ENCODE data around the gene CDK12.
"Not testable (repeated sequence)": the region's sequence is repeated elsewhere in the genome, so short reads cannot be mapped to it uniquely, and the experiment has no call there.

DNA sequence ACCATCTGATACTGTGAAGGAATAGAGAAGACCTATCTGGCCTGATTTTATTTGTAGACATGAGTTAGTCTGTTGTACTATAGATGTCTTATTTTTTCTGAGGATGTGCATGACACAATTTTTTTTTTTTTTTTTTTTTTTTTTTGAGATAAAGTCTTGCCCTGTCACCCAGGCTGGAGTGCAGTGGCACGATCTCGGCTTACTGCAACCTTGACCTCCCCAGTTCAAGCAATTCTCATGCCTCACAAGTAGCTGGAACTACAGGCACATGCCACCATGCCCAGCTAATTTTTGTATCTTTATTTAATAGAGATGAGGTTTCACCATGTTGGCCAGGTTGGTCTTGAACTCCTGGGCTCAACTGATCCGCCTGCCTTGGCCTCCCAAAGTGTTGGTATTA, 26.2 kb downstream of the CDK12 start:
- TF ChIP-seq, protein P1, sequence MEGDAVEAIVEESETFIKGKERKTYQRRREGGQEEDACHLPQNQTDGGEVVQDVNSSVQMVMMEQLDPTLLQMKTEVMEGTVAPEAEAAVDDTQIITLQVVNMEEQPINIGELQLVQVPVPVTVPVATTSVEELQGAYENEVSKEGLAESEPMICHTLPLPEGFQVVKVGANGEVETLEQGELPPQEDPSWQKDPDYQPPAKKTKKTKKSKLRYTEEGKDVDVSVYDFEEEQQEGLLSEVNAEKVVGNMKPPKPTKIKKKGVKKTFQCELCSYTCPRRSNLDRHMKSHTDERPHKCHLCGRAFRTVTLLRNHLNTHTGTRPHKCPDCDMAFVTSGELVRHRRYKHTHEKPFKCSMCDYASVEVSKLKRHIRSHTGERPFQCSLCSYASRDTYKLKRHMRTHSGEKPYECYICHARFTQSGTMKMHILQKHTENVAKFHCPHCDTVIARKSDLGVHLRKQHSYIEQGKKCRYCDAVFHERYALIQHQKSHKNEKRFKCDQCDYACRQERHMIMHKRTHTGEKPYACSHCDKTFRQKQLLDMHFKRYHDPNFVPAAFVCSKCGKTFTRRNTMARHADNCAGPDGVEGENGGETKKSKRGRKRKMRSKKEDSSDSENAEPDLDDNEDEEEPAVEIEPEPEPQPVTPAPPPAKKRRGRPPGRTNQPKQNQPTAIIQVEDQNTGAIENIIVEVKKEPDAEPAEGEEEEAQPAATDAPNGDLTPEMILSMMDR (IDR thresholded peaks at IDR 0.05; ENCODE audit: poor library complexity), result not testable (repeated sequence)
- not testable (repeated sequence) for TF ChIP-seq EZH2phosphoT487 (IDR thresholded peaks at IDR 0.05; ENCODE audit: low read depth, severe bottlenecking, unreplicated experiment); EZH2 (IDR thresholded peaks at IDR 0.05; ENCODE audit: borderline replicate concordance)

Data from hepatocyte (in vitro differentiated cells).